IMR-90 (cell line): ENCODE data around the gene NMNAT3.

ENCODE experiments used
- BHLHE40 ChIP-seq: fragments of 150-350 bp; IDR thresholded peaks from 2 replicates; pipeline ENCODE4 v1.6.1; 2016; ENCODE audit warnings: mild to moderate bottlenecking, low read depth, low read length
- CEBPB ChIP-seq: IDR thresholded peaks from 2 replicates; pipeline ENCODE4 v1.6.1; 2012; ENCODE audit warnings: low read depth, low read length, improper control_type of control experiment
- CHD1 ChIP-seq: IDR thresholded peaks from 2 replicates; pipeline ENCODE4 v1.6.1; 2012; ENCODE audit warnings: low read depth, low read length, improper control_type of control experiment
- CTCF ChIP-seq: conservative IDR thresholded peaks from 2 replicates; pipeline ENCODE4 v1.5.1; 2012; ENCODE audit warnings: mild to moderate bottlenecking, low read depth, low read length, improper control_type of control experiment
- FOS ChIP-seq: fragments of 150-350 bp; IDR thresholded peaks from 2 replicates; pipeline ENCODE4 v1.6.1; 2016; ENCODE audit warnings: low read depth, low read length
- MAFK ChIP-seq: IDR thresholded peaks from 2 replicates; pipeline ENCODE4 v1.6.1; 2012; ENCODE audit warnings: low read depth, low read length, improper control_type of control experiment
- MAZ ChIP-seq: IDR thresholded peaks from 2 replicates; pipeline ENCODE4 v1.6.1; 2012; ENCODE audit warnings: low read depth, mild to moderate bottlenecking, low read length, improper control_type of control experiment, moderate library complexity, borderline replicate concordance
- POLR2A ChIP-seq: IDR thresholded peaks from 2 replicates; pipeline ENCODE4 v1.6.1; 2012; ENCODE audit warnings: mild to moderate bottlenecking, low read depth, low read length
- SMC3 ChIP-seq: fragments of 150-350 bp; IDR thresholded peaks from 2 replicates; pipeline ENCODE4 v1.6.1; 2016; ENCODE audit warnings: low read depth, mild to moderate bottlenecking, antibody characterized with exemption, low read length, moderate library complexity

GRCh38 chr3:139638518-139638917, 39.3 kb downstream of the NMNAT3 start:
- TF ChIP-seq CEBPB: no peak
- no peak for TF ChIP-seq POLR2A
- no peak for TF ChIP-seq CTCF
- TF ChIP-seq SMC3: no peak
- no peak for TF ChIP-seq MAZ
- TF ChIP-seq MAFK: no peak
- no peak for TF ChIP-seq BHLHE40
- TF ChIP-seq CHD1: no peak
- TF ChIP-seq FOS: no peak
